Measurements from ENCODE around the gene FIGLA.

DNA sequence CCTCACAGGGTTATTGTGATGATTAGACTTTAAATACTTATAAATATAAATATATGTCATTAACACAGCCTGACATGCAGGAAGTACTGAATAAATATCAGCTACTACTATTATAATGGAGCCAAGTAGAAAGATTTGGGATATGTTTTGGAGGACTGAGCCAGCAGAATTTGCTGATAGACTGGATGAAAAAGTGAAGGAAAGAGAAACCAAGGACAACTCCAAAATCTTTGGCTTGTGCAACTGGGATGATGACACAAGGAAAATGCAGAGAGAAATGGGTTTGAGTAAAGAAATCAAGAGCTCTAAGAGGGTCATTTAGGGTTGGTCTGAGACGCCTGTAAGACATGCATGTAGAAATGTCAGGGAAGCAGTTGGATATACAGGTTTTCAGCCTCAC, 38.0 kb downstream of the FIGLA start:
- TF ChIP-seq GATA3 (IDR thresholded peaks at IDR 0.05; ENCODE audit: low read depth, low read length) (no peak), GATA2 (IDR thresholded peaks at IDR 0.05; ENCODE audit: low read depth, low read length) (no peak)
